Activated T-helper 2 cell treated with anti-CD3 and anti-CD28 coated beads, Interferon-gamma antibody, Interleukin-2, Interleukin-4, amounts not matched to agents 10 μg/mL and 5 μg/mL and 100 μg/mL, durations not matched to agents 14 hours and 24 hours and 36 hours (primary cell): ENCODE results near the gene SETMAR. TPM values are rescaled to one million over a fixed set of nuclear protein-coding genes. Genes with fewer than 3 reads are reported as not detected.
"Not testable (repeated sequence)": the region's sequence is repeated elsewhere in the genome, so short reads cannot be mapped to it uniquely, and the experiment has no call there.

Source experiments
- DNase-seq: peaks from one replicate; pipeline ENCODE4 v3.0.0; 2021; ENCODE audit warnings: low spot score
- H3K27ac Mint-ChIP-seq: one replicate; pipeline ENCODE4 v1.8.0; 2021; ENCODE audit warnings: mixed read lengths
- H3K27me3 Mint-ChIP-seq: one replicate; pipeline ENCODE4 v1.8.0; 2021; ENCODE audit warnings: low read depth, mixed read lengths
- H3K36me3 Mint-ChIP-seq: one replicate; pipeline ENCODE4 v1.8.0; 2021; ENCODE audit warnings: low read depth, mixed read lengths
- H3K4me1 Mint-ChIP-seq: one replicate; pipeline ENCODE4 v1.8.0; 2021; ENCODE audit warnings: low read depth, mixed read lengths
- H3K4me3 Mint-ChIP-seq: one replicate; pipeline ENCODE4 v1.8.0; 2021; ENCODE audit warnings: low read depth, mild to moderate bottlenecking, moderate library complexity, mixed read lengths
- H3K9me3 Mint-ChIP-seq: one replicate; pipeline ENCODE4 v1.8.0; 2021; ENCODE audit warnings: mixed read lengths
- intact Hi-C: fragments of 100-400 bp; cut with micrococcal nuclease; formaldehyde crosslinking; loops from one replicate; pipeline ENCODE4 v1.15.1; 2023
- total RNA-seq: library from RNA; stranded (reverse); gene quantifications from 2 replicates; pipeline ENCODE4 v1.2.3, GENCODE V29; 2022

Gene SETMAR
- total RNA-seq, 1 donor from 2014 or later: 16.0 TPM

DNA sequence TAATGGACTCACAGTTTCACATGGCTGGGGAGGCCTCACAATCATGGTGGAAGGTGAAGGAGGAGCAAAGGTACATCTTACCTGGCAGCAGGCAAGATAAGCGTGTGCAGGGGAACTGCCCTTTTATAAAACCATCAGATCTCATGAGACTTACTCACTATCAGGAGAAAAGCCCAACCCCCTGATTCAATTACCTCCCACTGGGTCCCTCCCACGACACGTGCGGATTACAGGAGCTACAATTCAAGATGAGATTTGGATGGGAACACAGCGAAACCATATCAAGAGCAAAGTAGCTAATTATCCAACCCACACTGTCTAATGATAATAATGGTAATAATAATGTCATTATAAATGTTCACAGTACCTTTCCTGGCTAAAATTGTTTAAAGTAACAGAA, 6.7 kb upstream of the SETMAR start:
- DNase-seq, H3K27ac Mint-ChIP-seq, H3K4me1 Mint-ChIP-seq, H3K4me3 Mint-ChIP-seq, H3K36me3 Mint-ChIP-seq, H3K9me3 Mint-ChIP-seq, intact Hi-C loops: not testable (repeated sequence)
- peaks cover 17% of the 10 kb centered on the region for H3K27me3 Mint-ChIP-seq

GRCh38 chr3:4297486-4297885, 5.7 kb upstream of the SETMAR start:
- no peak for DNase-seq
- Mint-ChIP-seq H3K4me1 (peaks cover 3% of the 10 kb centered on the region), H3K4me3 (no peak overlapping the region), H3K9me3 (no peaks in the 10 kb centered on the region), H3K27me3 (peaks cover 14% of the 10 kb centered on the region), H3K36me3 (no peaks in the 10 kb centered on the region), H3K27ac (no peak overlapping the region)
- intact Hi-C loops: no loop called here

DNA sequence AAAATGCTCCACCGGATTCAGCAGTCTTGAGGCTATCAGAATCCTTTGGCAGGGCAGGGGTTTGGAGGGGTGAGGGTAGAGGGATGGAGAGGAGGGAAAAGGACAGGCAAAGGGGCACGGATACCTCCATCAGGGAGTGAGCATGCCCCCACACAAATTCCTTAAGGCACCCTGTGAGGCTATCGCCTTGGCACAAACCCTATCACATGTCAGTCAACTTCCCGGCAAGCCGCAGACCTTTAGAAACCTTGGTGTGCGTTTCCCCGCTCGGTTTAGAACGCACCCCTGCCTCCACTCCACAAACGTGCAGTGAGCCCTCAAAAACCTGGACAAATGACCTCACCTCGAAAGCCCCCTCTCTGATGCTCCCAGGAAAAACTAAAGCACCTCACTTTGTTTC, 422 bp upstream of the SETMAR start:
- peaks cover 22% of the 10 kb centered on the region for H3K4me1 Mint-ChIP-seq
- peak overlapping the region; percentile 95 for H3K27ac Mint-ChIP-seq
- DNase-seq: no peak
- peaks cover 5% of the 10 kb centered on the region for H3K27me3 Mint-ChIP-seq
- H3K4me3 Mint-ChIP-seq: peak overlapping the region; percentile 90
- H3K9me3 Mint-ChIP-seq: no peaks in the 10 kb centered on the region
- H3K36me3 Mint-ChIP-seq: peaks cover 16% of the 10 kb centered on the region
- intact Hi-C loops: loop anchor here (1.0 to 10.0 kb wide), 5 partner anchors 49 to 1123 kb away; partner anchors contain the start of genes CRBN and ITPR1

DNA sequence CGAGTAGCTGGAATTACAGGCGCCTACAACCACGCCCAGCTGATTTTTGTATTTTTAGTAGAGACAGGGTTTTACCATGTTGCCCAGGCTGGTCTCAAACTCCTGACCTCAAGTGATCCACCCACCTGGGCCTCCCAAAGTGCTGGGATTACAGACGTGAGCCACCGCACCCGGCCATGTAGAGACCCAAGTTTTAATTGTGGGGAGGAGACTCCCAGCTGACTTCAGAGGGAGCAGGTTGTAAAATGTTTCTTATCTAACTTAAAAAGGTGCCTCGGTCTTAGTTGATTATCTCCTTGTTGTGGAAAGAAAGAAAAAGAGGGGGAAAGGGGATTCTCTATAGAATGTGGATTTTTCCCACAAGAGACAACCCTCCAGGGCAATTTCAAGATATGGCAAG, 2.0 kb downstream of the SETMAR start:
- Mint-ChIP-seq H3K27ac (peak overlapping the region; percentile 12), H3K4me1 (peaks cover 20% of the 10 kb centered on the region), H3K4me3 (peak overlapping the region; percentile 24), H3K36me3 (peaks cover 16% of the 10 kb centered on the region)
- not testable (repeated sequence) for DNase-seq, H3K9me3 Mint-ChIP-seq, H3K27me3 Mint-ChIP-seq
- intact Hi-C loops: loop anchor here (10.0 kb wide), 1 partner anchor 890 kb away; no protein-coding TSS in a partner anchor

DNA sequence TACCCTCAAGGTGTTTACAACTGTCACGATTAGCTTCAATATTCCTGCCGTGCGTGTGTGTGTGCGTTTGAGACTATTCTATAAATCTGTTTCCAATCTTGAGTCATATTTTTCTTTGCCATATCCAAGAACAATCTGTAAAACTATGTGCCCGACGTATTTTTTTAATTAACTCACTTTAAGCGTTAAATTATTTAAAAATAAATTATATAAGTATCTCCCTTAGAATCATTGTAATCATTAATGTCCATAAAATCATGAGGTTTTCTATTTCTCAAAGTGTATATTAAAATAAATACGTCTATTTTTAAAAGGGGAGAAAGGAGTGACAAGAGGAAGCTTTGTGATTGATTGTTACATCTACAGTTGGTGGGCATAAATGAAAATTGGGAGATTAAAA, 2.9 kb downstream of the SETMAR start:
- Mint-ChIP-seq H3K27ac (no peak overlapping the region), H3K9me3 (no peaks in the 10 kb centered on the region), H3K36me3 (peaks cover 19% of the 10 kb centered on the region), H3K27me3 (no peaks in the 10 kb centered on the region), H3K4me3 (no peak overlapping the region), H3K4me1 (peaks cover 22% of the 10 kb centered on the region)
- no peak for DNase-seq
- intact Hi-C loops: loop anchor here (10.0 kb wide), 1 partner anchor 889 kb away; no protein-coding TSS in a partner anchor

- no peaks in the 10 kb centered on the region for H3K27me3 Mint-ChIP-seq
- H3K4me1 Mint-ChIP-seq: peaks cover 23% of the 10 kb centered on the region
- H3K4me3 Mint-ChIP-seq: no peak overlapping the region
- H3K27ac Mint-ChIP-seq: no peak overlapping the region
- H3K9me3 Mint-ChIP-seq: no peaks in the 10 kb centered on the region
- no peak for DNase-seq
- peaks cover 20% of the 10 kb centered on the region for H3K36me3 Mint-ChIP-seq
- intact Hi-C loops: loop anchor here (10.0 kb wide), 1 partner anchor 888 kb away; no protein-coding TSS in a partner anchor
Observed at GRCh38 chr3:4306860-4307259, 3.7 kb downstream of the SETMAR start.

DNA sequence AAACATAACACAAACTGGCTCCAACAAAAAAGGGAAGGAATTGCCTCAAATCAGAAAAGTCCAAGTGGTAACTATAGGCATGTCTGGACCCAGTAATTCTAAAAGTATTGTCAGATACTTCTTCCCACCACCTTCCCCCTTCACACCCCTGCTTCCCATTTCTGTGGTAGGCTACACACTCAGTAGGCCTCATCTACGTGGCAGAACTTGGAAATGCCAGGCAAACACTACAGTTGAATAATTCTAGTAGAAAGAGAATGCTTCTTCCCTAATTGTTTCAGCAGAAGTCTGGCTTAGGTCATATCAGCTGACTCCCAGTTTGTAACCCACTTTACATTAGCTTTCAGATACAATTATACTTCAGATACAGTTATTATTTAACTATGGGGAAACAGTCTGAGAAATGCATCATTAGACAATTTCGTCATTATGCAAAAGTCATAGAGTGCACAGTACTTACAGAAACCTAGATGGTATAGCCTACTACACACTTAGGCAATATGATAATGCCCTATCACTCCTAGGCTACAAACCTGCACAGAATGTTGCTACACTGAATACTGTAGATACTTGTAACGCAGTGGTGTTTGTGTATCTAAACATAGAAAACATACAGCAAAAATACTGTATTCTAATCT, 6.4 kb downstream of the SETMAR start:
- DNase-seq: no peak
- Mint-ChIP-seq H3K9me3 (no peaks in the 10 kb centered on the region), H3K27ac (no peak overlapping the region), H3K4me3 (no peak overlapping the region), H3K4me1 (peaks cover 16% of the 10 kb centered on the region), H3K36me3 (peaks cover 24% of the 10 kb centered on the region), H3K27me3 (no peaks in the 10 kb centered on the region)
- intact Hi-C loops: loop anchor here (10.0 kb wide), 2 partner anchors 325 to 885 kb away; no protein-coding TSS in a partner anchor

DNA sequence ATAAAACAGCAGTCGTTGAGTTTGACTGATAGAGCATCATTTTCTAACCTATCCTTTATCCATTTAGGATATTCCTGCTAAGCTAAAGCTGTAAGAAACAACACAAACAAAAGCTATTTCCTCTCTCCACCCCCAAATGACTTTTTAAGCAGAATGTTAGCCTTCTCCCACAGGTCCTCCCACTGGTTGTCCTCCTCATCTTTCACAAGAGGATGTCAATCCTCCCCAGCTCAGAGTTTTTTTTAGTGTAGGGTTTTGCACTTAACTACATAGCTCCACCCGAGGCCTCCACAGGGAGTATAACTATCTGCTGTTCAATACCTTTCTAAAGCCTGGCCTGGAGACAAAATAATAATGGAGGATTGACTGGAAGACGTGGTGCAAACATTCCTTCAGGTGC, 7.8 kb downstream of the SETMAR start:
- H3K36me3 Mint-ChIP-seq: peaks cover 25% of the 10 kb centered on the region
- intact Hi-C loops: loop anchor here (10.0 kb wide), 1 partner anchor 324 kb away; no protein-coding TSS in a partner anchor
- peaks cover 8% of the 10 kb centered on the region for H3K4me1 Mint-ChIP-seq
- H3K27me3 Mint-ChIP-seq: no peaks in the 10 kb centered on the region
- DNase-seq: no peak
- H3K4me3 Mint-ChIP-seq: no peak overlapping the region
- H3K9me3 Mint-ChIP-seq: no peaks in the 10 kb centered on the region
- no peak overlapping the region for H3K27ac Mint-ChIP-seq

GRCh38 chr3:4311496-4311895, 8.3 kb downstream of the SETMAR start:
- intact Hi-C loops: loop anchor here (10.0 kb wide), 1 partner anchor 323 kb away; no protein-coding TSS in a partner anchor
- Mint-ChIP-seq H3K4me1 (peaks cover 5% of the 10 kb centered on the region), H3K27me3 (no peaks in the 10 kb centered on the region), H3K4me3 (no peak overlapping the region), H3K36me3 (peaks cover 31% of the 10 kb centered on the region), H3K9me3 (no peaks in the 10 kb centered on the region), H3K27ac (no peak overlapping the region)
- DNase-seq: no peak

- no peaks in the 10 kb centered on the region for H3K27me3 Mint-ChIP-seq
- H3K4me3 Mint-ChIP-seq: no peak overlapping the region
- H3K4me1 Mint-ChIP-seq: peaks cover 4% of the 10 kb centered on the region
- intact Hi-C loops: loop anchor here (10.0 kb wide), 1 partner anchor 321 kb away; no protein-coding TSS in a partner anchor
- peaks cover 27% of the 10 kb centered on the region for H3K36me3 Mint-ChIP-seq
- H3K9me3 Mint-ChIP-seq: no peaks in the 10 kb centered on the region
- no peak for DNase-seq
- H3K27ac Mint-ChIP-seq: no peak overlapping the region
Observed at GRCh38 chr3:4313606-4314293, 10.6 kb downstream of the SETMAR start.

- intact Hi-C loops: loop anchor here (10.0 kb wide), 1 partner anchor 320 kb away; no protein-coding TSS in a partner anchor
- H3K27ac Mint-ChIP-seq: no peak overlapping the region
- no peaks in the 10 kb centered on the region for H3K9me3 Mint-ChIP-seq
- no peak overlapping the region for H3K4me3 Mint-ChIP-seq
- DNase-seq: no peak
- H3K4me1 Mint-ChIP-seq: peaks cover 4% of the 10 kb centered on the region
- H3K36me3 Mint-ChIP-seq: peaks cover 27% of the 10 kb centered on the region
- no peaks in the 10 kb centered on the region for H3K27me3 Mint-ChIP-seq
Observed at GRCh38 chr3:4314688-4315087, 11.5 kb downstream of the SETMAR start.

GRCh38 chr3:4320096-4320911, 17.1 kb downstream of the SETMAR start:
- intact Hi-C loops: no loop called here
- no peak overlapping the region for H3K4me3 Mint-ChIP-seq
- H3K4me1 Mint-ChIP-seq: no peaks in the 10 kb centered on the region
- no peaks in the 10 kb centered on the region for H3K27me3 Mint-ChIP-seq
- no peak overlapping the region for H3K27ac Mint-ChIP-seq
- no peak for DNase-seq
- no peaks in the 10 kb centered on the region for H3K9me3 Mint-ChIP-seq
- peaks cover 11% of the 10 kb centered on the region for H3K36me3 Mint-ChIP-seq
